GM12878 (cell line): ENCODE measurements around the gene CPSF4L. TPM values are rescaled to one million over a fixed set of nuclear protein-coding genes. Genes with fewer than 3 reads are reported as not detected.

Source experiments
- ATAC-seq: fragments of 200-7000 bp; cut with Tn5 transposase; 3 replicates; pipeline ENCODE4 v1.9.1; 2020; ENCODE audit warnings: mild to moderate bottlenecking, moderate library complexity
- BruUV-seq: library from RNA; stranded (reverse); fragments of 400-500 nt; replicated peaks from 2 replicates; lab custom pipeline; 2021; lab: Mats Ljungman, UMichigan
- CTCF ChIA-PET: fragments of 300-600 bp; sonication (Branson Sonifier 250); formaldehyde crosslinking; extraction: SDS; loops from one replicate; lab custom pipeline; 2021; ENCODE audit warnings: inconsistent platforms; lab: Yijun Ruan, JAX
- POLR2A ChIA-PET: fragments of 350-600 bp; formaldehyde crosslinking; extraction: SDS; loops from one replicate; lab custom pipeline; 2021; ENCODE audit warnings: inconsistent platforms; lab: Charles Lee
- RAD21 ChIA-PET: fragments of 300-600 bp; sonication (Branson Sonifier 250); formaldehyde crosslinking; loops from one replicate; lab custom pipeline; 2023; ENCODE audit warnings: antibody characterized with exemption; ENCODE audit not compliant: unreplicated experiment; lab: Charles Lee
- SMC1A ChIA-PET: fragments of 300-600 bp; sonication (Branson Sonifier 250); formaldehyde crosslinking; loops from one replicate; lab custom pipeline; 2023; ENCODE audit not compliant: unreplicated experiment, uncharacterized antibody; lab: Charles Lee
- DNase-seq: peaks from one replicate; pipeline ENCODE4 v3.0.0-alpha.2; 2011; ENCODE audit warnings: low read depth, low spot score
- FAIRE-seq: peaks from 3 replicates; lab custom pipeline; 2011; peaks lifted over from hg19 to GRCh38; lab: Jason Lieb, UNC
- H2AFZ ChIP-seq: 2 replicates; pipeline ENCODE4 v1.6.0; 2011; ENCODE audit warnings: low read depth, low read length, control low read depth; ENCODE audit not compliant: control insufficient read depth
- H3K27ac ChIP-seq: 2 replicates; pipeline ENCODE4 v1.5.1; 2011; ENCODE audit warnings: control low read depth; ENCODE audit not compliant: control insufficient read depth, insufficient read depth
- H3K27me3 ChIP-seq, 2 experiments: replicated peaks in 1 of 2; 2 replicates each; pipeline versions ENCODE4 v1.6.0 to v1.6.1; 2011; ENCODE audit warnings: low read length in 1 of 2; ENCODE audit not compliant: control insufficient read depth in 2 of 2, insufficient read depth in 2 of 2
- H3K36me3 ChIP-seq, 2 experiments: 2 replicates each; pipeline ENCODE4 v1.5.1; 2011; ENCODE audit warnings: low read length in 1 of 2; ENCODE audit not compliant: control insufficient read depth in 2 of 2, insufficient read depth in 2 of 2
- H3K4me1 ChIP-seq: 2 replicates; pipeline ENCODE4 v1.6.1; 2011; ENCODE audit warnings: mild to moderate bottlenecking, low read length, moderate library complexity, mixed read lengths; ENCODE audit not compliant: control insufficient read depth, insufficient read depth
- H3K4me2 ChIP-seq: 2 replicates; pipeline ENCODE4 v1.6.0; 2011; ENCODE audit warnings: control low read depth; ENCODE audit not compliant: control insufficient read depth, insufficient read depth
- H3K4me3 ChIP-seq: fragments of 200-600 bp; sonication (generic); 2 replicates; pipeline ENCODE4 v1.5.1; 2016
- H3K79me2 ChIP-seq: 2 replicates; pipeline ENCODE4 v1.6.0; 2011; ENCODE audit warnings: low read length; ENCODE audit not compliant: control insufficient read depth, insufficient read depth
- H3K9ac ChIP-seq: 2 replicates; pipeline ENCODE4 v1.8.0; 2011; ENCODE audit warnings: low read length, control low read depth, mixed read lengths; ENCODE audit not compliant: control insufficient read depth, insufficient read depth
- H3K9me3 ChIP-seq: replicated peaks from 3 replicates; pipeline ENCODE4 v1.5.1; 2011; ENCODE audit warnings: mild to moderate bottlenecking, low read length; ENCODE audit not compliant: control insufficient read depth, insufficient read depth
- H4K20me1 ChIP-seq: 2 replicates; pipeline ENCODE4 v1.6.0; 2011; ENCODE audit not compliant: control insufficient read depth, insufficient read depth
- FOXK2 ChIP-seq: fragments of 450-650 bp; IDR thresholded peaks from 2 replicates; pipeline ENCODE4 v1.6.1; 2017; ENCODE audit warnings: mild to moderate bottlenecking, moderate library complexity
- JUND ChIP-seq: IDR thresholded peaks from 2 replicates; pipeline ENCODE4 v1.6.1; 2012; ENCODE audit warnings: low read depth, mild to moderate bottlenecking, low read length, improper control_type of control experiment, moderate library complexity
- RB1 ChIP-seq: fragments of 450-650 bp; formaldehyde crosslinking; IDR thresholded peaks from 2 replicates; pipeline ENCODE4 v1.6.1; 2017; ENCODE audit warnings: mild to moderate bottlenecking, borderline replicate concordance
- SP1 ChIP-seq: IDR thresholded peaks from one replicate; pipeline ENCODE4 v1.6.1; 2011; ENCODE audit warnings: low read depth, low read length
- WGBS: methylation state at CpG from one replicate; pipeline ENCODE4 v1.1.6; 2016; ENCODE audit warnings: low lambda C conversion rate; ENCODE audit not compliant: insufficient replicate concordance, insufficient coverage; ENCODE audit errors: missing lambda C conversion rate; 5-methylcytosine and 5-hydroxymethylcytosine counted together
- in situ Hi-C: fragments of 300-500 bp; cut with MboI; formaldehyde crosslinking; loops from 9 replicates; pipeline ENCODE4 v1.14.3; 2018; ENCODE audit warnings: mixed read lengths
- intact Hi-C: fragments of 100-400 bp; cut with micrococcal nuclease; formaldehyde crosslinking; loops from one replicate; pipeline ENCODE4 v1.14.2; 2022; ENCODE audit not compliant: unreplicated experiment
- polyA plus RNA-seq, 11 experiments: library from polyadenylated mRNA; depleted of rRNA in 4 of 11; unstranded in 6 of 11; stranded (reverse) in 5 of 11; fragments of >200 nt; fragmentation: Nextera tagmentation in 4 of 11; fragmentation: Illumina TruSeq in 1 of 11; extraction: Ambion mirVana in 4 of 11; extraction: Trizol in 1 of 11; gene quantifications; 1 replicate in 1 of 11; 2 replicates in 10 of 11; pipeline versions ENCODE4 v1.2.1 to v1.2.3, GENCODE V29; 2011 to 2016; ENCODE audit warnings: inconsistent platforms in 2 of 11, missing spikeins in 2 of 11, low read depth in 1 of 11
- total RNA-seq, 4 experiments: library from RNA; depleted of rRNA in 3 of 4; stranded (reverse); fragments of >200 nt in 3 of 4; fragmentation: Illumina TruSeq in 1 of 4; extraction: Trizol in 1 of 4; gene quantifications; 2 replicates each; pipeline versions ENCODE4 v1.2.1 to v1.2.3, GENCODE V29; 2013 to 2021
- TF ChIP-seq, protein P1 (sequence below): fragments of 450-650 bp; IDR thresholded peaks from 2 replicates; pipeline ENCODE4 v1.6.1; 2016; ENCODE audit warnings: mild to moderate bottlenecking

The CPSF4L gene
- total and polyA plus RNA-seq, 10 of the 15 experiments (the other 5 are each of a cell fraction or from before 2014, with no cell fraction given): not detected

- ChIA-PET SMC1A (interaction anchor here (2.2 kb wide), 1 partner anchor 107 kb away, joined by 11 read pairs; no protein-coding TSS in a partner anchor), POLR2A (no interaction called here), CTCF (interaction anchor here (1.6 to 6.0 kb wide), 2 partner anchors 8 to 105 kb away, joined by 3 to 66 read pairs; no protein-coding TSS in a partner anchor), RAD21 (interaction anchor here (0.6 to 11.2 kb wide), 4 partner anchors 9 to 106 kb away, joined by 3 to 218 read pairs (median 4); no protein-coding TSS in a partner anchor)
- DNase-seq (no peak), ATAC-seq (no peak), FAIRE-seq (no peak)
- Histone ChIP-seq H3K9ac (no peak overlapping the region), H3K4me3 (no peak overlapping the region), H4K20me1 (no peaks in the 10 kb centered on the region), H3K4me1 (no peaks in the 10 kb centered on the region), H3K4me2 (no peak overlapping the region), H3K9me3 (no peaks in the 10 kb centered on the region), H3K36me3 (no peaks in the 10 kb centered on the region), H3K27ac (no peak overlapping the region), H2AFZ (no peak overlapping the region), H3K79me2 (no peaks in the 10 kb centered on the region), H3K27me3 (no peaks in the 10 kb centered on the region)
- no TSS peak for BruUV-seq
- in situ Hi-C loops (no loop called here), intact Hi-C loops (no loop called here)
- 66% methylated on average over 12 of the region's 12 CpGs for WGBS
- TF ChIP-seq, protein P1, sequence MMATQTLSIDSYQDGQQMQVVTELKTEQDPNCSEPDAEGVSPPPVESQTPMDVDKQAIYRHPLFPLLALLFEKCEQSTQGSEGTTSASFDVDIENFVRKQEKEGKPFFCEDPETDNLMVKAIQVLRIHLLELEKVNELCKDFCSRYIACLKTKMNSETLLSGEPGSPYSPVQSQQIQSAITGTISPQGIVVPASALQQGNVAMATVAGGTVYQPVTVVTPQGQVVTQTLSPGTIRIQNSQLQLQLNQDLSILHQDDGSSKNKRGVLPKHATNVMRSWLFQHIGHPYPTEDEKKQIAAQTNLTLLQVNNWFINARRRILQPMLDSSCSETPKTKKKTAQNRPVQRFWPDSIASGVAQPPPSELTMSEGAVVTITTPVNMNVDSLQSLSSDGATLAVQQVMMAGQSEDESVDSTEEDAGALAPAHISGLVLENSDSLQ: no peak
- TF ChIP-seq FOXK2 (no peak), JUND (no peak), RB1 (no peak), SP1 (no peak)
These were observed 1.3 kb upstream of the CPSF4L start for GRCh38 chr17:73262676-73263642.
